Fibroblast of lung (primary cell): ENCODE results near the gene KCMF1.

Source experiments
- EZH2 ChIP-seq: IDR thresholded peaks from 2 replicates; pipeline ENCODE4 v1.5.1; 2012; ENCODE audit warnings: low read length, control low read depth, mild to moderate bottlenecking; ENCODE audit errors: missing control alignments
- TF ChIP-seq, protein P1 (sequence below), 2 donors: IDR thresholded peaks in 1 of 2; conservative IDR thresholded peaks in 1 of 2; 1 replicate in 1 of 2; 2 replicates in 1 of 2; pipeline ENCODE4 v1.5.1; 2011 to 2012; ENCODE audit warnings: low read length in 2 of 2, control low read depth in 1 of 2, inconsistent platforms in 1 of 2, low read depth in 1 of 2, mild to moderate bottlenecking in 1 of 2

DNA sequence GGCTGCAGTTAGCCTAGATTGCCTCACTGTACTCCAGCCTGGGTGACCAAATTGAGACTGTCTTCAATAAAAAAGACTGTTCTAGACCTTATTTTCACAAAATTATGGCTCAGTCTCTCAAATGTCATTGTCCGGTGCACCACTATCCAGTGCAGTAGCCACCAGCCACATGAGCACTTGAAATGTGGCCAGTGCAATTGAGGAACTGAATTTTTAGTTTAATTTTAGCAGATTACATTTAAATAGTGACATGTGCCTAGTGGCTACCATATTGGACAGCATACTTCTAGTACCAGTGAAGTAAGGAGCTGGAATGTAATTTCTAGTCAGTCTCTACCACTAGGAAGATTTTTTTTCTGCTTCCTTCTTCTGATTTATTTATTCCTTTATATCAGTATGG is 39.4 kb downstream of the KCMF1 start:
- TF ChIP-seq, protein P1, sequence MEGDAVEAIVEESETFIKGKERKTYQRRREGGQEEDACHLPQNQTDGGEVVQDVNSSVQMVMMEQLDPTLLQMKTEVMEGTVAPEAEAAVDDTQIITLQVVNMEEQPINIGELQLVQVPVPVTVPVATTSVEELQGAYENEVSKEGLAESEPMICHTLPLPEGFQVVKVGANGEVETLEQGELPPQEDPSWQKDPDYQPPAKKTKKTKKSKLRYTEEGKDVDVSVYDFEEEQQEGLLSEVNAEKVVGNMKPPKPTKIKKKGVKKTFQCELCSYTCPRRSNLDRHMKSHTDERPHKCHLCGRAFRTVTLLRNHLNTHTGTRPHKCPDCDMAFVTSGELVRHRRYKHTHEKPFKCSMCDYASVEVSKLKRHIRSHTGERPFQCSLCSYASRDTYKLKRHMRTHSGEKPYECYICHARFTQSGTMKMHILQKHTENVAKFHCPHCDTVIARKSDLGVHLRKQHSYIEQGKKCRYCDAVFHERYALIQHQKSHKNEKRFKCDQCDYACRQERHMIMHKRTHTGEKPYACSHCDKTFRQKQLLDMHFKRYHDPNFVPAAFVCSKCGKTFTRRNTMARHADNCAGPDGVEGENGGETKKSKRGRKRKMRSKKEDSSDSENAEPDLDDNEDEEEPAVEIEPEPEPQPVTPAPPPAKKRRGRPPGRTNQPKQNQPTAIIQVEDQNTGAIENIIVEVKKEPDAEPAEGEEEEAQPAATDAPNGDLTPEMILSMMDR (conservative IDR thresholded peaks at IDR 0.05 in 1 of 2, IDR thresholded peaks at IDR 0.05 in 1 of 2; ENCODE audit: low read depth in 1 of 2, low read length in 2 of 2), result no peak
- no peak for TF ChIP-seq EZH2
